Measurements from ENCODE around the gene FOXR1.

The FOXR1 gene

GRCh38 chr11:118930094-118930712 is 41.4 kb upstream of the FOXR1 start (continued):
- no peak for TF ChIP-seq ZNF280D (tag by site-specific recombination; IDR thresholded peaks at IDR 0.05)
- TF ChIP-seq ZNF654 (tag by site-specific recombination; IDR thresholded peaks at IDR 0.05; ENCODE audit: low read depth), result peak; percentile 47
- 0 out of 2 replicates have a peak, but pooled peaks have one; percentile 45 for TF ChIP-seq BCL11A (tag by site-specific recombination; IDR thresholded peaks at IDR 0.05; ENCODE audit: low read depth)
- TF ChIP-seq ZNF10 (tag by site-specific recombination; IDR thresholded peaks at IDR 0.05), result no peak
- TF ChIP-seq HOXD13 (CRISPR knock-in tag; IDR thresholded peaks at IDR 0.05; ENCODE audit: borderline replicate concordance), result no peak
- no peak for TF ChIP-seq ZNF138 (tag by site-specific recombination; IDR thresholded peaks at IDR 0.05; ENCODE audit: borderline replicate concordance)
- peak; percentile 71 for TF ChIP-seq KLF8 (tag by site-specific recombination; IDR thresholded peaks at IDR 0.05)
- TF ChIP-seq ZBTB17 (tag by site-specific recombination; IDR thresholded peaks at IDR 0.05), result no peak
- no peak for TF ChIP-seq ZNF677 (tag by site-specific recombination; IDR thresholded peaks at IDR 0.05)
- TF ChIP-seq MEIS1 (CRISPR knock-in tag; IDR thresholded peaks at IDR 0.05; ENCODE audit: borderline replicate concordance), result no peak
- no peak for TF ChIP-seq ZBTB1 (tag by site-specific recombination; IDR thresholded peaks at IDR 0.05)
- no peak for TF ChIP-seq ZNF645 (tag by site-specific recombination; IDR thresholded peaks at IDR 0.05)
- TF ChIP-seq ZNF707 (tag by site-specific recombination; IDR thresholded peaks at IDR 0.05), result no peak
- no peak for TF ChIP-seq ZNF211 (tag by site-specific recombination; IDR thresholded peaks at IDR 0.05; ENCODE audit: low read depth)
- TF ChIP-seq ZNF48 (tag by site-specific recombination; IDR thresholded peaks at IDR 0.05), result no peak
- no peak for TF ChIP-seq OVOL3 (tag by site-specific recombination; IDR thresholded peaks at IDR 0.05)
- TF ChIP-seq SETDB1 (IDR thresholded peaks at IDR 0.05; ENCODE audit: insufficient read length, low read length), result no peak
- no peak for TF ChIP-seq ZNF623 (tag by site-specific recombination; IDR thresholded peaks at IDR 0.05)
- no peak for TF ChIP-seq ZNF785 (tag by site-specific recombination; IDR thresholded peaks at IDR 0.05)
- no peak for TF ChIP-seq ZNF664 (tag by site-specific recombination; IDR thresholded peaks at IDR 0.05)
- no peak; the same call in 1 of the 2 replicates for TF ChIP-seq TSHZ1 (tag by site-specific recombination; IDR thresholded peaks at IDR 0.05; ENCODE audit: borderline replicate concordance)
- TF ChIP-seq KLF16 (tag by site-specific recombination; IDR thresholded peaks at IDR 0.05), result no peak
- TF ChIP-seq YY1 (tag by site-specific recombination; IDR thresholded peaks at IDR 0.05), result no peak
- TF ChIP-seq BCL11B (tag by site-specific recombination; IDR thresholded peaks at IDR 0.05; ENCODE audit: low read depth), result peak; percentile 71; the same call in 1 of the 2 replicates
- TF ChIP-seq ZBTB6 (tag by site-specific recombination; IDR thresholded peaks at IDR 0.05), result no peak
- TF ChIP-seq ZEB2 (tag by site-specific recombination; IDR thresholded peaks at IDR 0.05), result peak; percentile 37; the same call in 1 of the 2 replicates
- TF ChIP-seq ZNF433 (tag by site-specific recombination; IDR thresholded peaks at IDR 0.05; ENCODE audit: low read depth), result no peak
- TF ChIP-seq ZNF114 (tag by site-specific recombination; IDR thresholded peaks at IDR 0.05), result no peak
- no peak for TF ChIP-seq ZNF133 (tag by site-specific recombination; IDR thresholded peaks at IDR 0.05)
- TF ChIP-seq GLI4 (tag by site-specific recombination; IDR thresholded peaks at IDR 0.05), result no peak
- no peak for TF ChIP-seq ZBTB48 (tag by site-specific recombination; IDR thresholded peaks at IDR 0.05)
- no peak for TF ChIP-seq ZNF529 (tag by site-specific recombination; IDR thresholded peaks at IDR 0.05; ENCODE audit: insufficient replicate concordance)

Data from HEK293 (cell line).